ENCODE measurements around the gene CDC42.

DNA sequence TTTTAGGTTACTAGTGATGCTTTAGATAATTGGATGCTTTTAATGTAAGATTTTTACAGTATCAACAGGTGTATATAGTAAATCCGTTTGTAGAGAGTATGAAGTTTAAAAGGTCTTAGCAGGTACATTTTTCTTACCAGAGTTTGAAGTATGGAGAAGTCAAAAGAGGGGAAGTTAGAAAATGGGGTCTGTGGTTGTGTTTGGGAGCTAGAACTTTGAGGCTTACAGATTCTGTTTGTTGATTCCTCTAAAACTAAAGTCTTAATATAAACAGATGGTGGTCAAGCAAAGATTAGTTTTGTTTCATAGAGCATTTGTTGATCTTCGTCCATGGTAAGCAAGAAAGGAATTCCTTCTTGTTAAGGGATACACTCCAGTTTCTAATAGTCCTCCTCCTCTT is 35.8 kb downstream of the CDC42 start:
- TF ChIP-seq, protein P1, sequence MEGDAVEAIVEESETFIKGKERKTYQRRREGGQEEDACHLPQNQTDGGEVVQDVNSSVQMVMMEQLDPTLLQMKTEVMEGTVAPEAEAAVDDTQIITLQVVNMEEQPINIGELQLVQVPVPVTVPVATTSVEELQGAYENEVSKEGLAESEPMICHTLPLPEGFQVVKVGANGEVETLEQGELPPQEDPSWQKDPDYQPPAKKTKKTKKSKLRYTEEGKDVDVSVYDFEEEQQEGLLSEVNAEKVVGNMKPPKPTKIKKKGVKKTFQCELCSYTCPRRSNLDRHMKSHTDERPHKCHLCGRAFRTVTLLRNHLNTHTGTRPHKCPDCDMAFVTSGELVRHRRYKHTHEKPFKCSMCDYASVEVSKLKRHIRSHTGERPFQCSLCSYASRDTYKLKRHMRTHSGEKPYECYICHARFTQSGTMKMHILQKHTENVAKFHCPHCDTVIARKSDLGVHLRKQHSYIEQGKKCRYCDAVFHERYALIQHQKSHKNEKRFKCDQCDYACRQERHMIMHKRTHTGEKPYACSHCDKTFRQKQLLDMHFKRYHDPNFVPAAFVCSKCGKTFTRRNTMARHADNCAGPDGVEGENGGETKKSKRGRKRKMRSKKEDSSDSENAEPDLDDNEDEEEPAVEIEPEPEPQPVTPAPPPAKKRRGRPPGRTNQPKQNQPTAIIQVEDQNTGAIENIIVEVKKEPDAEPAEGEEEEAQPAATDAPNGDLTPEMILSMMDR (IDR thresholded peaks at IDR 0.05) = no peak
- TF ChIP-seq POLR2A (IDR thresholded peaks at IDR 0.05) = no peak
